ENCODE data around the gene SIPA1.

SIPA1 gene

DNA sequence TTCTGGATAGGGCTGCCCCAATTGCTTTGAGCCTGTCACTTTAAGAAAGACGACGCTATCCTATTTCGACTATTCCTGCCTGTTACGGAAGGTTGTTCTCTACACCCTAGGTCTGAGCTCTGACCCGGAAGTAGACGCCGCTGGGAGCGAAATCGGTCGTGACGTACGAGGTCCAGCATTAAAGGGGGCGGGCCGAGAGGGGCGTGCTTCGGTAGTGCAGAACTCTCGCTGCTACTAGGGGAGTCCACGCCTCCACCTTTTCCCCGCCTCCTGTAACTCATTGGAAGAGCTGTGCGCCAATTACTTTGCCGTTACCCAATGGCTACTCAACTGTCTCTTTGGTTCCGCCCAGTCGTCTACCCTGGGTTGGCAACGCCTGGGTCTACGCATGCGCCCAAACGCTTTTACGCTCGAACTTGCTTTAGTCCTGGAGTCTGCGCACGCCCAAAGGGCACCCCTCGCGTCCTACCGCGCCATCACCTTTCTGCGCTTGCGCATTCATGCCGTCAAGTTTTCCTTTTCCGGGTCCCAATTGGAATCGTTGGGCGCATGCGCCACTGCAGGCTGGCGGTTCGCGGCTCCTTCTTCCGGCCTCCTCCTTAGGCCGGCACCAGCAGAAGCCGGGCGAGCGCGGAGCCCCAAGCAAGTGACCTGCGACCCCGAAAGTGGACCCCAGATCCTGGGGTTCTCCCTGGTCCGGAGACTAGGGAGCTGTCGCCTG is 22.5 kb upstream of the SIPA1 start, which contains the start of gene PCNX3:
PCNX3 (plus strand) TSS at position 548 of the 721 bp plus-strand sequence. CDS start 536 bp downstream, outside the sequence.
- H3K36me3 ChIP-seq (ENCODE audit: control insufficient read depth, insufficient read depth, low read length) = no peaks in the 10 kb centered on the region
- H3K4me2 ChIP-seq (ENCODE audit: low read length) = peak within 1 kb of the TSS; percentile 85
- peak within 1 kb of the TSS; percentile 11 for H3K9ac ChIP-seq
- H3K27me3 ChIP-seq (ENCODE audit: control insufficient read depth, insufficient read depth, low read length) = no peaks in the 10 kb centered on the region
- peak within 1 kb of the TSS; percentile 80 for H3K27ac ChIP-seq
- H3K4me3 ChIP-seq (ENCODE audit: low read depth, low read length) = peak within 1 kb of the TSS; percentile 77
- peaks cover 5% of the 10 kb centered on the region for H3K4me1 ChIP-seq
- no peaks in the 10 kb centered on the region for H3K9me3 ChIP-seq (ENCODE audit: control insufficient read depth, low read length)
- no peaks in the 10 kb centered on the region for H3K79me2 ChIP-seq
- TF ChIP-seq, protein P1, sequence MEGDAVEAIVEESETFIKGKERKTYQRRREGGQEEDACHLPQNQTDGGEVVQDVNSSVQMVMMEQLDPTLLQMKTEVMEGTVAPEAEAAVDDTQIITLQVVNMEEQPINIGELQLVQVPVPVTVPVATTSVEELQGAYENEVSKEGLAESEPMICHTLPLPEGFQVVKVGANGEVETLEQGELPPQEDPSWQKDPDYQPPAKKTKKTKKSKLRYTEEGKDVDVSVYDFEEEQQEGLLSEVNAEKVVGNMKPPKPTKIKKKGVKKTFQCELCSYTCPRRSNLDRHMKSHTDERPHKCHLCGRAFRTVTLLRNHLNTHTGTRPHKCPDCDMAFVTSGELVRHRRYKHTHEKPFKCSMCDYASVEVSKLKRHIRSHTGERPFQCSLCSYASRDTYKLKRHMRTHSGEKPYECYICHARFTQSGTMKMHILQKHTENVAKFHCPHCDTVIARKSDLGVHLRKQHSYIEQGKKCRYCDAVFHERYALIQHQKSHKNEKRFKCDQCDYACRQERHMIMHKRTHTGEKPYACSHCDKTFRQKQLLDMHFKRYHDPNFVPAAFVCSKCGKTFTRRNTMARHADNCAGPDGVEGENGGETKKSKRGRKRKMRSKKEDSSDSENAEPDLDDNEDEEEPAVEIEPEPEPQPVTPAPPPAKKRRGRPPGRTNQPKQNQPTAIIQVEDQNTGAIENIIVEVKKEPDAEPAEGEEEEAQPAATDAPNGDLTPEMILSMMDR (IDR thresholded peaks at IDR 0.05) = no peak
- H2AFZ ChIP-seq = peak within 1 kb of the TSS; percentile 59

DNA sequence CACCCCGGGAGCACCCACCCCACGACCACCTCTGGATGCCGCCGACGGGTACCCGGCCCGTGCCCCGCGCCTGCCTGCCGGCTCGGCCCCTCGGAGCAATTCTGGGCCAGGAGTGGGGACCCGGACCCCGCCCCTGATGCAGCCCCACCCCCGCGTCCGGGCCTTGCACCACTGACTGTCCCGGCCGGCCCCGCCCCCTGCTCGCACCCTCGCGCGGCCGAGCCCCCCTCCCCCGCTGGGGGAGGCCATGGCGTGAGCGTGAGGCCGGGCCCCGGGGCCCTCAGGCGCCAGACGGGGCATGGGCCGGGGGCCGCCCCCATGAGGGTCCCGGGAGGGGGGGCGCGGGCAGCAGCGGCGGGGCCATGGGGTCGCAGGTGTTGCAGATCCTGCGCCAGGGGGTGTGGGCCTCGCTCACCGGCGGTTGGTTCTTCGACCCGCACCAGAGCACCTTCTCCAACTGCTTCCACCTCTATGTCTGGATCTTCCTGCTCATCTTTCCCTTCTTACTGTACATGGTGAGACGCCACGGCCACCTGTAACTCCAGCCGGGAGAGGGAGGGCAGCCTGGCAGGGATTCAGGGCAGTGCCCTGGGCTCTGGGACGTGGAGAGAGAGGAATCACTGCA is 21.8 kb upstream of the SIPA1 start:
- no peak overlapping the region for H3K9ac ChIP-seq
- no peak overlapping the region for H2AFZ ChIP-seq
- TF ChIP-seq, protein P1 (IDR thresholded peaks at IDR 0.05) = no peak
- H3K79me2 ChIP-seq = no peaks in the 10 kb centered on the region
- H3K27me3 ChIP-seq (ENCODE audit: control insufficient read depth, insufficient read depth, low read length) = no peaks in the 10 kb centered on the region
- peak overlapping the region; percentile 66 for H3K4me2 ChIP-seq (ENCODE audit: low read length)
- H3K27ac ChIP-seq = peak overlapping the region; percentile 80
- H3K36me3 ChIP-seq (ENCODE audit: control insufficient read depth, insufficient read depth, low read length) = no peaks in the 10 kb centered on the region
- H3K4me1 ChIP-seq = peaks cover 5% of the 10 kb centered on the region
- H3K9me3 ChIP-seq (ENCODE audit: control insufficient read depth, low read length) = no peaks in the 10 kb centered on the region
- H3K4me3 ChIP-seq (ENCODE audit: low read depth, low read length) = peak overlapping the region; percentile 67

DNA sequence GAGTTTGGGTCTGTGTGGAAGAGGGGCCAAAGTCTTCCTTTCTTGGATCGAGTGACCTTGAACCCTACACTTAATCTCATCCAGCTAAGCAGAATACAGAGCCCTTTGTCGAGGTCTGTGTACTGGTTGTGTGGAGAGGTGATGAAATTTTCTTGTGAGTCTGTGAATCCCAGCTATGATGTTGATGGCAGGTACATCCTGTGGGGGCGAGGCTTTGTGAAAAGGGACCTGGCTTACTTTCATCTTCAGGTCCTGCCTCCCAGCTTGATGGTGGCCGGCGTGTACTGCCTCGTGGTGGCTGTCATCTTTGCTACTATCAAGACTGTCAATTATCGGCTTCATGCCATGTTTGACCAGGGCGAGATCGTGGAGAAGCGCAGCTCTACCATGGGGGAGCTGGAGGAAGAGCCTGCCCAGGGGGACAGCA is 21.3 kb upstream of the SIPA1 start:
- no peak overlapping the region for H3K9ac ChIP-seq
- no peaks in the 10 kb centered on the region for H3K27me3 ChIP-seq (ENCODE audit: control insufficient read depth, insufficient read depth, low read length)
- no peak overlapping the region for H3K27ac ChIP-seq
- H2AFZ ChIP-seq = no peak overlapping the region
- peaks cover 5% of the 10 kb centered on the region for H3K4me1 ChIP-seq
- no peaks in the 10 kb centered on the region for H3K36me3 ChIP-seq (ENCODE audit: control insufficient read depth, insufficient read depth, low read length)
- H3K79me2 ChIP-seq = no peaks in the 10 kb centered on the region
- peak overlapping the region; percentile 66 for H3K4me2 ChIP-seq (ENCODE audit: low read length)
- H3K9me3 ChIP-seq (ENCODE audit: control insufficient read depth, low read length) = no peaks in the 10 kb centered on the region
- H3K4me3 ChIP-seq (ENCODE audit: low read depth, low read length) = peak overlapping the region; percentile 67
- TF ChIP-seq, protein P1 (IDR thresholded peaks at IDR 0.05) = no peak

DNA sequence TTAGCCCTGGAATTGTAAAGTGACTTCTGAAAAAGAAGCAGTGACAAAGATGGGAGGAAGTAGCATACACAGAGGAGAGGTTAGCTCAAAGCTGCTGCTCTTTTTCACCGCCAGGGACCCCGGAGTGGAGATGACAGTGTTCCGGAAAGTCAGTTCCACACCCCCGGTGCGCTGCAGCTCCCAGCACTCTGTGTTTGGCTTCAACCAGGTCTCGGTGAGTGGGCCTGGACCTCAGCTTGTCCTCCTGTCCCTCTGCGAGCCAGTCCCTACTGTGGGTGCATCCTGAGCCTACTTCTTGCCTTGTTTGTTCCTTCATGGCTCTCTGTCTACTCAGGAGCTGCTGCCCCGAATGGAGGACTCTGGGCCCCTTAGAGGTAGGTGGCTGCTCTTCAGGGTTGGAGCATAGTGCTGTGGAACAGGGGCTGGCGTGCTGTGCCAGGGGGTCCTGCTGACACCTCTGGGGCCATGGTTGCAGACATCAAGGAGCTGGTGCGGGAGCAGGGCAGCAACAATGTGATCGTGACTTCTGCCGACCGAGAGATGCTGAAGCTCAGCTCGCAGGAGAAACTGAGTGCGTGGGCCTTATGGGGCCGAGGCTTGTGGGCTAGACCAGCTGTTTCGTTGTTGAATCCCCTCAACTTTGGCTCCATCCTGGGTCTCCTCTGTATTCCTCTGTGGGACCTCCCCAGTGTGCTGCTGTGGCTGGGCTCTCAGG is 20.6 kb upstream of the SIPA1 start:
- Histone ChIP-seq H3K9ac (no peak overlapping the region), H3K27me3 (ENCODE audit: control insufficient read depth, insufficient read depth, low read length) (no peaks in the 10 kb centered on the region), H3K27ac (no peak overlapping the region), H3K79me2 (no peaks in the 10 kb centered on the region), H3K9me3 (ENCODE audit: control insufficient read depth, low read length) (no peaks in the 10 kb centered on the region), H3K4me3 (ENCODE audit: low read depth, low read length) (no peak overlapping the region), H3K4me2 (ENCODE audit: low read length) (no peak overlapping the region), H2AFZ (no peak overlapping the region), H3K36me3 (ENCODE audit: control insufficient read depth, insufficient read depth, low read length) (no peaks in the 10 kb centered on the region), H3K4me1 (peaks cover 5% of the 10 kb centered on the region)
- TF ChIP-seq, protein P1 (IDR thresholded peaks at IDR 0.05) = no peak

Measured in parathyroid adenoma (tissue), 2 donors.